GM10248 (cell line): Measurements from ENCODE around the gene NLRP2B.

ENCODE experiments used
- CTCF ChIA-PET: fragments of 300-600 bp; sonication (Branson Sonifier 250); formaldehyde crosslinking; extraction: SDS; loops from one replicate; lab custom pipeline; 2021; ENCODE audit warnings: antibody characterized with exemption; lab: Yijun Ruan, JAX
- POLR2A ChIA-PET: fragments of 350-650 bp; sonication (Branson Sonifier 250); formaldehyde crosslinking; extraction: SDS; loops from one replicate; lab custom pipeline; 2020; ENCODE audit warnings: antibody characterized with exemption; lab: Yijun Ruan, JAX
- DNase-seq: peaks from one replicate; pipeline ENCODE4 v3.0.0; 2012; ENCODE audit errors: extremely low spot score
- TF ChIP-seq, protein P1 (sequence below): IDR thresholded peaks from 2 replicates; pipeline ENCODE4 v1.5.1; 2012; ENCODE audit warnings: mild to moderate bottlenecking, low read depth; ENCODE audit errors: extremely low read depth, missing control alignments, control extremely low read depth

The NLRP2B gene

DNA sequence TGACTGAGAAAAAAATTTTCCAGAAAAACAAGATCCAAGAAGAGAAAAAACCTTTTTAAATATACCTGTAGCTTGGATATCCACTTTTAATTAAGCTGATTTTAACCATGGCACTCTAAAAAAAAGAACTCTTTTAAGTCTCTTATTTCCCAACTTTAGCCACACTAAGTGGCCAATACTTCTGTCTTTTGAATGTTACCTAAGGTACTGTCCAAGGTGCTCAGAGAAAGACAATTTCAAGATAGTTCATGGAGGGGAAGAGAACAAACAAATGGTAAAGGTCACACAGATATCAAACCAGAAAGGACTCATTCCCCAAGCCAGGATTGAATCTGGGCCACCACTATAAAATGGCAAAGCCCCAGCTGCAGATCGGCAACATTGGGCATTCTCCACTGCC, 10.1 kb downstream of the NLRP2B start:
- CTCF ChIA-PET = no interaction called here
- TF ChIP-seq, protein P1, sequence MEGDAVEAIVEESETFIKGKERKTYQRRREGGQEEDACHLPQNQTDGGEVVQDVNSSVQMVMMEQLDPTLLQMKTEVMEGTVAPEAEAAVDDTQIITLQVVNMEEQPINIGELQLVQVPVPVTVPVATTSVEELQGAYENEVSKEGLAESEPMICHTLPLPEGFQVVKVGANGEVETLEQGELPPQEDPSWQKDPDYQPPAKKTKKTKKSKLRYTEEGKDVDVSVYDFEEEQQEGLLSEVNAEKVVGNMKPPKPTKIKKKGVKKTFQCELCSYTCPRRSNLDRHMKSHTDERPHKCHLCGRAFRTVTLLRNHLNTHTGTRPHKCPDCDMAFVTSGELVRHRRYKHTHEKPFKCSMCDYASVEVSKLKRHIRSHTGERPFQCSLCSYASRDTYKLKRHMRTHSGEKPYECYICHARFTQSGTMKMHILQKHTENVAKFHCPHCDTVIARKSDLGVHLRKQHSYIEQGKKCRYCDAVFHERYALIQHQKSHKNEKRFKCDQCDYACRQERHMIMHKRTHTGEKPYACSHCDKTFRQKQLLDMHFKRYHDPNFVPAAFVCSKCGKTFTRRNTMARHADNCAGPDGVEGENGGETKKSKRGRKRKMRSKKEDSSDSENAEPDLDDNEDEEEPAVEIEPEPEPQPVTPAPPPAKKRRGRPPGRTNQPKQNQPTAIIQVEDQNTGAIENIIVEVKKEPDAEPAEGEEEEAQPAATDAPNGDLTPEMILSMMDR = no peak
- DNase-seq = no peak
- POLR2A ChIA-PET = no interaction called here

- TF ChIP-seq, protein P1 = no peak
- DNase-seq = no peak
- ChIA-PET POLR2A (no interaction called here), CTCF (no interaction called here)
Observed at GRCh38 chrX:57667010-57667409, 13.1 kb downstream of the NLRP2B start.

DNA sequence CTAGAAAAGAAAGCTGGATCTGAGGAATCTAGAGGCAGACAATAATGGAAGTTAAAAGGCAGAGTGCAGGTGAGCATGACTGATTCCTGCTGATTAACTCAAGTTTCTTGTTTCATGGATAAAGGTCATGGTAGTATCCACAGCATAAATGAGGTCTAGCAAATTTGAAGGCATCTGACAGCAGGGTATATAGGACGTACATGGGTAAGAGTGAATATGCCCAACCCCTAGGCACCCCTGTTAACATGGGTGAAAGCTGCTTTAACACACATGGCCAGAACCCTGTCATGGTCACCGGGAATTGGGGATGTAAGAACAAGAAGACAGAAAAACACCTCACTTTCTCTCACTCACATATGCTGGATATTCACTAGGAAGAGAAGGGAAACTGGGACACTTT, 25.0 kb downstream of the NLRP2B start:
- TF ChIP-seq, protein P1 = no peak
- ChIA-PET POLR2A (no interaction called here), CTCF (no interaction called here)
- DNase-seq = no peak

- no peak for DNase-seq
- ChIA-PET CTCF (no interaction called here), POLR2A (no interaction called here)
- TF ChIP-seq, protein P1 = no peak
Observed at GRCh38 chrX:57652705-57653104, 27.4 kb downstream of the NLRP2B start.

GRCh38 chrX:57651169-57651919, 28.7 kb downstream of the NLRP2B start:
- ChIA-PET POLR2A (no interaction called here), CTCF (no interaction called here)
- TF ChIP-seq, protein P1 = no peak
- no peak for DNase-seq

DNA sequence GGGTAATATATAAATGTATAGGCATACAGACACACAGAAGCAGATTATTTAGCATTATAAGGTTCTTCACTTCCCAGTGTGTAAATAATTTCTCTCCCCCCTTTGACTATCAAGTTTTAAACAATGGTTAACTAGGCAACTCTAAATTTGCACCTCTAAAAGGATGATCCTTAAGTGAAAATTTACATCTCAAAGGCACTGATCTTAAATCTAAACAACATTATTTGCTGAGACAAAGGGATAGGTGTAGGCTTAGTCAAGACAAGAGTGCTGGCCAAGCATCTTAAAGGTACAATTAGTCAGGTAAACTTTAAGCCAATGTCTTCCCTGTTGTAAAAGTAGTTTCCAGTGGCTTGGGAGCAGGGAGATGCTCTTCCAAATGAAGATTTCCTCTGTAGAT, 33.0 kb downstream of the NLRP2B start:
- TF ChIP-seq, protein P1 = no peak

DNA sequence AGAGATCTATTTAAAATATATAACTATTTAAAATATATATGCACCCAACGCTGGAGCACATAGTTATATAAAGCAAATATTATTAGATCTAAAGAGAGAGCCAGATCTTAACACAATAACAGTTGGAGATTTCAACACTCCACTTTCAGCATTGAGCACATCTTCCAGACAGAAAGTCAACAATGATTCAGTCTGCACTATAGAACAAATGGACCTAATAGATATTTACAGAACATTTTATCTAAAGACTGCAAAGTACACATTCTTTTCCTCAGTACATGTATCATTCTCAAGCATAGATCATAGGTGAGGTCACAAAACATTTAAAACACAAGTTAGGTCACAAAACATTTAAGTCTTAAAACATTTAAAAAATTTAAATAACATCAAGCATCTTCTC, 36.4 kb downstream of the NLRP2B start:
- TF ChIP-seq, protein P1 = no peak
- ChIA-PET POLR2A (no interaction called here), CTCF (no interaction called here)
- DNase-seq = no peak

More for the DNA sequence above, 33.0 kb downstream of the NLRP2B start:
- POLR2A ChIA-PET = no interaction called here
- CTCF ChIA-PET = no interaction called here
- no peak for DNase-seq
